GM19452 (cell line): Measurements from ENCODE around the gene RAI14.

Experiments
- ATAC-seq: cut with Tn5 transposase; IDR thresholded peaks from one replicate; pipeline ENCODE4 v1.9.1; 2021; ENCODE audit not compliant: unreplicated experiment

RAI14 gene

GRCh38 chr5:34844999-34845398, 188.9 kb downstream of the RAI14 start:
- ATAC-seq, result no peak

GRCh38 chr5:34847056-34847455, 190.9 kb downstream of the RAI14 start:
- ATAC-seq, result no peak

GRCh38 chr5:34847552-34847951, 191.4 kb downstream of the RAI14 start:
- no peak for ATAC-seq

GRCh38 chr5:34848230-34848629, 192.1 kb downstream of the RAI14 start:
- ATAC-seq, result no peak

- ATAC-seq, result no peak
Observed at GRCh38 chr5:34849253-34849652, 193.1 kb downstream of the RAI14 start.

- ATAC-seq, result peak; percentile 95
Observed at GRCh38 chr5:34854459-34855174, 198.5 kb downstream of the RAI14 start.

GRCh38 chr5:34857161-34857560, 201.0 kb downstream of the RAI14 start:
- ATAC-seq, result no peak

- ATAC-seq, result no peak
Observed at GRCh38 chr5:34857894-34858293, 201.8 kb downstream of the RAI14 start.

GRCh38 chr5:34858790-34859189, 202.7 kb downstream of the RAI14 start:
- no peak for ATAC-seq

GRCh38 chr5:34859253-34859652, 203.1 kb downstream of the RAI14 start:
- no peak for ATAC-seq

- ATAC-seq, result no peak
Observed at GRCh38 chr5:34863946-34864345, 207.8 kb downstream of the RAI14 start.

- no peak for ATAC-seq
Observed at GRCh38 chr5:34865091-34865490, 209.0 kb downstream of the RAI14 start.

- ATAC-seq, result no peak
Observed at GRCh38 chr5:34866989-34867471, 210.9 kb downstream of the RAI14 start.

- no peak for ATAC-seq
Observed at GRCh38 chr5:34867660-34868059, 211.5 kb downstream of the RAI14 start.

GRCh38 chr5:34868791-34869190, 212.7 kb downstream of the RAI14 start:
- no peak for ATAC-seq

- ATAC-seq, result no peak
Observed at GRCh38 chr5:34869256-34869655, 213.1 kb downstream of the RAI14 start.

- ATAC-seq, result no peak
Observed at GRCh38 chr5:34870382-34870781, 214.3 kb downstream of the RAI14 start.

GRCh38 chr5:34876275-34876674, 220.1 kb downstream of the RAI14 start:
- no peak for ATAC-seq

- ATAC-seq, result no peak
Observed at GRCh38 chr5:34881246-34881645, 225.1 kb downstream of the RAI14 start.
